Measurements from ENCODE around the gene VPS8.

- TF ChIP-seq POLR2AphosphoS5 (IDR thresholded peaks at IDR 0.05): no peak
- no peak for TF ChIP-seq CTCF (IDR thresholded peaks at IDR 0.05)
Observed at GRCh38 chr3:184811663-184811998, 335 bp upstream of the VPS8 start.

Measured in breast epithelium (tissue), 3 donors.